Measurements from ENCODE around the gene GRIA4. TPM values are rescaled to one million over a fixed set of nuclear protein-coding genes. Genes with fewer than 3 reads are reported as not detected.
A peak's percentile ranks its signal among the peaks of the same experiment; 100 is the strongest.

The GRIA4 gene
- polyA plus RNA-seq (ENCODE audit: insufficient read length in 4 of 4) = under 1 TPM; 0.68 to 0.99 (median 0.89) TPM

DNA sequence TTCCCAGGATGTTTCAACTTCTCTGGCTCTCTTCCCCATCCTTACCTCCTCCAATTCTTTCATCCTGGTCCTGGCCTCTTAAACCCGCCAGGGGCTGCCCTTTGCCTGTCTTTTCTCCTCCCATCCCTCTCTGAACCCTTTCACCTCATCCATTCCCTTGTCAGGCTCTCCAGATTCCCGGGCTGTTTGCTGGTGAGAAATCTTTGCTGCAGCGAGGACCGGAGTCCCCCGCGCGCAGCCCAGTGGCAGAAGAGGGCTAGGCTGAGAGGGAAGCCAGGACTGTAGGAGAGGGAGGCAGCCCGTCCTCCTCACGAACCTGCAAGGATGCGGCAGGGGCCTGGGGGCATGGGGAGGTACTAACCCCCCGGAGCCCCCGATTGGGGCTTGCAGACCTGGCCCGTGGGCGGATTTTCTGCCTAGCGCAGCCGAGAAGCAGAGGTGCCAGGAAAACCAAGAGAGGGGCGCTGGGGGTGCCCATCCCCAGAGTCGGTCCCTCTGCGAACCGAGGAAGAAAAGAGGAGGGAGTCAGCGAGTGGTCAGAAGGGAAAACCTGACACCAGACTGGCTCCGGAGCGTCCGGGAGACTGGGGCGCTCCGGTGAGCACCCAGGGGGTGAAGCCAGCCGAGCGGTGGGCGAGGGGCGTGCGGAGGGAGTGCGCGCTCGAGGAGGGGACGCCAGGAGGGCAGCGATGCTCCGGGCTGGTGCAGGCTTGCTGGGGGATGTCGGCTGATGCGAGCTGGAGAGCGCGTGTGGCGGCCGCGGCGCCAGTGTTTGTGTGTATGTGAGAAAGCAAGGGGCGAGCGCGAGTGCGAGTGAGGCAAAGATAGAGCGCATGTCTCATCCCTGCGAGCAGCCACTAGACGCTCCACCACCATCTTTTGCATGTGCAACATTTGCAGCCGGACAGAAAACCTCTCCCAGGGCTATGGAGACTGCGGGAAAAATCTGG, at the start of gene GRIA4:
Gene GRIA4 (plus strand): TSS at position 242 of the 950 bp plus-strand sequence. CDS start 925 bp downstream, outside the sequence.
- peak in 1 of 4 donors; percentile 15 for DNase-seq (ENCODE audit: low read depth in 4 of 4, low spot score in 2 of 4)

DNA sequence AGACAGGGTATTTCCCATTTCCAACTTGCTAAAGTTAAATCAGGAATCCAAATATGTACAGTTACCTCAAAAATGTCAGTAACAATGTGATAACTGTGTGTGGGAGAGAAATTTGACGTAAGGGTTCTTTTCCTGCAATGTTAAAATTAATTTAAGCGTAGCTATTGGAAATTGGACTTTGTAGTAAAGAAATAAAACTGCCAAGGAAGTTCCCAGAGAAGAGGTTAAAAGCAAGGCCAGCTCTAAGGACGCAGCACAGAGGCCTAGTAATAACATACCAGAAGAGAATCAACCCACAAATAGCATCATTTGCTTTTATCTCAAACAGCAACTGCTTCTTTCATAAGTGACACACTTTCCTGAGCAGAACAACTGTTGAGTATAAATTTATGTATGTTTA, 36.8 kb upstream of the GRIA4 start:
- no peak for DNase-seq (ENCODE audit: low read depth in 4 of 4, low spot score in 2 of 4)

DNA sequence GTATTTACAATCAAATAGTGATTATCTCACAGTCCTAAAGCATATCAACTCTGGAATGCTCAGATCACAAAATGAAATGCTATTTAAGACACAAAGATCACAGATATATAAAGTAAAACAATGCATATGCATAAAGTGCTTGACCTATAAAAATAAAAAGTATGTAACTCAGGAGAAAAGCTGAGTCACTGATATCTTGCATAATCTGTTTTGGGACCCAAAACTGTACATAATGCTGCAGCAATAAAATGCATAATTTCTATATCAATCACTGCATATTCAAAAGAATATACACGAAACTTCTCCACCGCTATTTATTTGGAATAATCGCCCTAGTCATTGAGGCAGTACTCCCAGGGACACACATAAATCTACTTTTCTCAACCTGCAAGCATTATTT, 34.9 kb upstream of the GRIA4 start:
- DNase-seq (ENCODE audit: low read depth in 4 of 4, low spot score in 2 of 4) = no peak

GRCh38 chr11:105577641-105578040, 32.2 kb upstream of the GRIA4 start:
- DNase-seq (ENCODE audit: low read depth in 4 of 4, low spot score in 2 of 4) = no peak

DNA sequence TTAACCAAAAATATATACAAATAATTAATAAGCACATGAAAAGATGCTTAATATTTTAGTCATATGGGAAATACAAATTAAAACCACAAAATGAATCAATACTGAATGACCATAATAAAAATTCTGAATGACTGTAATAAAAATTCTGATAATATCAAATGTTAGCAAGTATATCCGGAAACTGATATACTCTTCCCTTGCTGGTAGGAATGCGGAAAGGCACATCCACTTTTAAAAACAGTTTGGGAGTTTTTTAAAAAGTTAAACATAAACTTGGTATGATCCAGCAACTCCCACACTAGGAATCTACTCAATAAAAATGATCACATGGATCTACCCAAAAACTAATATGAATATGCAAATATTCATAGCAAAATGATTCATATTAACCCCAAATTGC, 30.8 kb upstream of the GRIA4 start:
- no peak for DNase-seq (ENCODE audit: low read depth in 4 of 4, low spot score in 2 of 4)

GRCh38 chr11:105582497-105582896, 27.4 kb upstream of the GRIA4 start:
- no peak for DNase-seq (ENCODE audit: low read depth in 4 of 4, low spot score in 2 of 4)

DNA sequence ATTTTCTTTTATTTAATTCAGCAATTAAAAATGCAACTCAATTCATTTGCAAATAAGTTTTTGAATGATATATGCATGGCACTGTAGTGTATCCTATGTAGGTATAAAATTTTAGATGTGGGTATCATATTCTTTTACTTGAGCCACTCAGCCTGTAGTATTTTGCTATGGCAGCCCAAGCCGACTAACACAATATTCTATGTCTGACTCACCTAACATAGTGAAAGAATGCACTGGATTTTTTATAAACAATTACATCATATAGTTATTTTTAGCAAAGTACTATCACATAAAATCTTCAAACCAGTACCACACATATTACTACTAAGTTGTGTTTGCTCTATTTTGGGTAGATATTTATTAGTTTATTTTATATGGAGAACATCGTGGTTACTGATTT, 21.9 kb upstream of the GRIA4 start:
- DNase-seq (ENCODE audit: low read depth in 4 of 4, low spot score in 2 of 4) = no peak

- DNase-seq (ENCODE audit: low read depth in 4 of 4, low spot score in 2 of 4) = no peak
Observed at GRCh38 chr11:105589346-105589745, 20.5 kb upstream of the GRIA4 start.

- no peak for DNase-seq (ENCODE audit: low read depth in 4 of 4, low spot score in 2 of 4)
Observed at GRCh38 chr11:105592035-105592434, 17.8 kb upstream of the GRIA4 start.

DNA sequence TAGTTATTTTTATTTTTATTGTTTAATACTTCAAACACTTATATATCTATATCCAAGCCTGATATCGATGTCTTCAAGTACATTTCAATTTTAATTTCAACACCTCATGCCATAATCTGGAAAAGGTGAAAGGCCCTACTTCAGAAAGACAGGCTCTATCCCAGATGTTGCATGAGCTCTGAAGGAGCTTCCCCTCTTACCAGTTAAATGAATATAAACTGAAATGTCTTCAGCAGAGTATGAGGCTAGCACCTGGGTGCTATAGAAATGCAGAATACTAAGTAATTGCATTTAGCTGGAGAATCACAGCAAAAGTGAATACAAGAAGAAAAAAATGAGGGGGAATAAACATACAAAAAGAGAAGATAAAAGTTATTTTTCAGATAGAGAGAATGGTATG, 11.5 kb upstream of the GRIA4 start:
- DNase-seq (ENCODE audit: low read depth in 4 of 4, low spot score in 2 of 4) = no peak

GRCh38 chr11:105603156-105603555, 6.7 kb upstream of the GRIA4 start:
- no peak for DNase-seq (ENCODE audit: low read depth in 4 of 4, low spot score in 2 of 4)

- no peak for DNase-seq (ENCODE audit: low read depth in 4 of 4, low spot score in 2 of 4)
Observed at GRCh38 chr11:105609341-105609781, 512 bp upstream of the GRIA4 start.

GRCh38 chr11:105610871-105611571, 1.1 kb downstream of the GRIA4 start:
- no peak for DNase-seq (ENCODE audit: low read depth in 4 of 4, low spot score in 2 of 4)

- no peak for DNase-seq (ENCODE audit: low read depth in 4 of 4, low spot score in 2 of 4)
Observed at GRCh38 chr11:105611572-105612441, 1.9 kb downstream of the GRIA4 start.

DNA sequence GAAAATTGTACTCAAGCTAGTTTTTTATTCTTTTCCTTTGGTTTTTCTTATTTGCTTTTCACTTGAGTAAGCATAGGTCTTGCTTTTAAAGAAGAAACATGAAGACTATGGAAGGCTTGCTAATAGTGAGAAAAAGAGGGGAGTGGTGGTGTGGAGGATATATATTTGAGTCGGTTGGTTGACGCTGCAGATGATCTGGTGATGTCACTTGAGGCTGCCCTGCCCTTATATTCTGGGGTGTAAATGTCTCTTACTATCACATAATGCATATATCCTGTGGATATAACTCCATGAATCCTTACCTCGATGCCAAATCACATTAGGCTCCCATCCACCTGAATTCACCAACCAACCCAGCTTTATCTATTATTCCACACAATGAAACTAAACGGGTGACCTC, 2.9 kb downstream of the GRIA4 start:
- no peak for DNase-seq (ENCODE audit: low read depth in 4 of 4, low spot score in 2 of 4)

- DNase-seq (ENCODE audit: low read depth in 4 of 4, low spot score in 2 of 4) = no peak
Observed at GRCh38 chr11:105613183-105613582, 3.3 kb downstream of the GRIA4 start.

DNA sequence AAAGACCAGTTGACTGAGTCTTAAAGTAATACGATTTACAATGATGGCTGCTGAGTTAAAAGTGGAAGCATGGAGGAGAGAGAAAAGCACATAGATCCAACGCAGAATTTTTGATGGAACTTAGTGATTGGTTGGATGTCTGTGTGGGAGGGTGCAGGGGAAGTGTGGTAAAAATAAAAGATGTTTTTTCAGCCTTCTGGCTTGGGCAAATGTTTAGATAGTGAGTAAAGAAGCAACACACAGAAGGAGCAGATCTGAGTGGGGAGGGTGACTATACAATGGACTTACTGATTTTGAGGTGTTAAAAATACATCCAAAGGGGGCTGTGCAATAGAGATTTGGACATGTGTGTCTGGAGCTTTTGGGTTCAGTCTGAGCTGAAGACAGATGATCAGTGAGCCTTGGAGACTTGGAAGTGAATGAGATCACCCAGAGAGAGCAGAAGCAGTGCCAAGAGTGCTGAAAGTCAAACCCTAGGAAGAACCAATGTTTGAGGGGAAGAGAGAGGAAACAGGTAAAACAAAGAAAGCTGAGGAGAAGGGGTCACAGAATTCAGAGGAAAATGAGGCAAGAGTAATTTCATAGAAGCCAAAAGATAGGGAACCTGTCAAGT, 8.6 kb downstream of the GRIA4 start:
- no peak for DNase-seq (ENCODE audit: low read depth in 4 of 4, low spot score in 2 of 4)

DNA sequence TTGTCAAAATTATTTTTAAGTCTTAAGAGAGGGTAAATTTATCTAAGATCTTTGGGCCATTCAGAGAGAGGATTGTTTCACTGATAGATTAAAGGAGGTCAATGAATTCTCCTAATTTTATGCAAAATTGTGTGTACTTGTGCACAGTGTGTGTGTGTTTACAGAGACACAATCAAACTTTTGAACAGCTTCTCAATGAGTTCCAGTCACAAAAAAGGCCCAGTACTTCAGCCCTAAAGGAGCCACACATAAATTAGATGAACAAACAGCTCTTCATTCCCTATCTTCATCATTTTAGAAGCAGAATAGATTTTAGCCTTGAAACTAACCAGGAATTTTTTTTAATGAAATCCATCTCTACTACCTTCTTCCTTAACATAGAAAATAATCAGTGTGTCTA, 9.7 kb downstream of the GRIA4 start:
- DNase-seq (ENCODE audit: low read depth in 4 of 4, low spot score in 2 of 4) = no peak

- no peak for DNase-seq (ENCODE audit: low read depth in 4 of 4, low spot score in 2 of 4)
Observed at GRCh38 chr11:105622016-105622415, 12.1 kb downstream of the GRIA4 start.

DNA sequence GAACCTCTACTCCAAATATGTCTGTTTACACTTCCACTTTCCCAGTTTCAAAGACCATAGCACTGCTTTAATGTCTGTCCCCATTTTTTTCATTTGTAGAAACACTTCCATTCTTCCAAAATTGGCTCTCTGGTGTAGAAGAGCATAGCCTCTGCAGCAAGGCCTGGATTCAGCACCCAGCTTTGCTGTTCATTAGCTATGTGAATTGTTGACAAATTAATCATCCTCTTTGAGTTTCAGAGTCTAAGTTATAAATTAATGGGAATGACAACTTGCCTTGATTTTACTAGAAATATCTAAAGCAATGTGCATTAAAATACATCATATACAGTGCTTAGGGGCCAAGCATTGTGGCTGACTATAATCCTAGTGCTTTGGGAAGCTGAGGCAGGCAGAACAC, 22.4 kb downstream of the GRIA4 start:
- no peak for DNase-seq (ENCODE audit: low read depth in 4 of 4, low spot score in 2 of 4)

All from left renal cortex interstitium (tissue), 4 donors.